Left colon (tissue), 2 donors: Measurements from ENCODE around the gene LAMA5. TPM values are rescaled to one million over a fixed set of nuclear protein-coding genes. Genes with fewer than 3 reads are reported as not detected.

Experiments
- ATAC-seq: fragments of 200-7000 bp; cut with Tn5 transposase; one replicate; pipeline ENCODE4 v1.9.1; 2020; ENCODE audit warnings: mild to moderate bottlenecking, moderate library complexity
- DNase-seq, 2 donors: peaks; one replicate each; pipeline ENCODE4 v3.0.0-alpha.2; 2020
- intact Hi-C, 2 donors: fragments of 100-400 bp; cut with DNase I in 1 of 2; cut with micrococcal nuclease in 1 of 2; formaldehyde crosslinking; loops; one replicate each; pipeline versions ENCODE4 v1.11.2 to v1.14.0; 2022; cut with DNase I, micrococcal nuclease
- total RNA-seq, 2 donors: library from RNA; stranded (reverse); fragmentation: NEBNext Ultra II Directional; extraction: Animal tissue kit (Norgen Biotek cat#: 25700); gene quantifications; one replicate each; pipeline ENCODE4 v1.2.1, GENCODE V29; 2021
- donor health status: DM: no; HTN: no; CAD: no.
- donor health status: DM: yes; HTN: yes; CAD: no.

LAMA5 gene
- total RNA-seq, 2 donors from 2014 or later = 18.2 to 45.8 TPM

DNA sequence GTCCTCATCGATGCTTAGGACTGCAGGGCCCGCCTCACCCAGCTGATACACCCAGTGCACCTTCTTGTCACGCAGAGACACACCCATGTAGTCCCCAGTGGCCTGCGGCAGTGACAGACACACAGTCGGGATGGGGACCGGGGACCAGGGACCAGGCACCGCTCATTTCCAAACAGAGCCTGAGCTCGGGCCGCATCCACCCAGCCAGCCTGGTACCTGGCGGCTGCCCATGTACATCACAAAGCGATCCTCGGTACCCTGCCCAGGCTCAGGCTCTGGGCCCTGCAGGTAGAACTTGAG lies 52.8 kb downstream of the LAMA5 start:
- no peak for DNase-seq
- intact Hi-C loops = no loop called here
- ATAC-seq = no peak

DNA sequence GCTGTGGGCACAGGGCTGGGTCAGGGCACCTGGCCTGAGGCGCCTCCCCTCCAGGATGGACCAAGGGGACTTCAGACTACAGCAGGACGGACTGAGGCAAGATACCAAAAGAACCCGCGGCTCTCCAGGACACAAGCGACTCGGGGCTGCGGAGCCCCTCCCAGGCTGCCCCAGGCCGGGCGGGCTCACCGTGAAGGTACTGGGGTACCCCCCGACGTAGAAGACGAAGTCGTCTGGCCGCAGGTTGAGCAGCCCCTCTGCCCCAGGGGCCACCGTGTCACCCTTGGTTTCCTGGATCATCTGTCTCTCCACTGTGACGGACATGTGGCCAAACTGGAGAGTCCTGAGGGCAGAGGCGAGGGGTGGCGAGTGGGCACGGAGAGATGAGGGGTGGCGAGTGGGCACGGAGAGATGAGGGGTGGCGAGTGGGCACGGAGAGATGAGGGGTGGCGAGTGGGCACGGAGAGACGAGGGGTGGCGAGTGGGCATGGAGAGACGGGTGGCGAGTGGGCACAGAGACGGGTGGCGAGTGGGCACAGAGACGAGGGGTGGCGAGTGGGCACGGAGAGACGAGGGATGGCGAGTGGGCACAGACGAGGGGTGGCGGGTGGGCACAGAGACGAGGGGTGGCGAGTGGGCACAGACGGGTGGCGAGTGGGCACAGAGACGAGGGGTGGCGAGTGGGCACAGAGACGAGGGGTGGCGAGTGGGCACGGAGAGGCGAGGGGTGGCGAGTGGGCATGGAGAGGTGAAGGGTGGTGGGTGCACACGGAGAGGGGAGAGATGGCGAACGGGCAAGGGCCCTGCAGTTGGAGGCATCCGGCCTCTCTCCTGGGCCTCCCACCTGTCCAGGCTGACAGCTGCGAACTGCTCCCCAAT lies 53.4 kb downstream of the LAMA5 start:
- intact Hi-C loops = no loop called here
- ATAC-seq = no peak
- DNase-seq = no peak

DNA sequence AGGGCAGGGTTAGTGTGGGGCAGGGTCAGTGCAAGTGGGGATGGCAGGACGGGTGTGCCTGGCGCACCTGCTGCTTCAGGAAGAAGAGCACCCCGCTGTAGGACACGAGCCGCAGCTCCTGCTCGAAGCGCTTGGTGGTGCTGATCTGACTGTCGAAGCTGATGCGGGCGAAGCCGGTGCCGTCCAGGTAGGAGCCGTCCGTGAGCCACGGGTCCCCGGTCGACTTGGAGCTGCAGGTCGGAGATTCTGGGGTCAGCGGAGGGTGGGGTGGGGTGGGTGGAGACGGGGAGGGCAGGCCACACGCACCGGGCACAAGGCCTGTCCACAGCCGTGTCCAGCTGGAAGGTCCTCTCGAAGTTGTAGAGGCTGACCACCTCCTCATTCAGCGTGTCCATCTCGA lies 54.1 kb downstream of the LAMA5 start:
- no peak for ATAC-seq
- DNase-seq = no peak
- intact Hi-C loops = no loop called here

DNA sequence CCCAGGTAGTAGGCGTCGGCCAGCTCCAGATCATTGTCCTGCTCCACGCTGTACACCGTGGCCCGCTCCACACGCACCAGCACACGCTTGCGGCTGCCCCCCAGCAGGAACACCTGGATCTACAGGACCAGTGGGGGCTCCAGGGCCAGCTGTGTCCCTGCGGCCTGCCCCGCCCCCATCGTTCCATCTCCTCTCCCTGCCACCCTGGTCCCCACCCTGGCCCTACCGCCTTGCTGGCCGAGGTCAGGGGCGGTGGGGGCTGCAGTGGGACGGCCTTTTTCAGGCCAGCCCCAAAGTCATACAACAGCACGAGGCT lies 54.5 kb downstream of the LAMA5 start:
- intact Hi-C loops = no loop called here
- ATAC-seq = no peak
- DNase-seq = no peak

DNA sequence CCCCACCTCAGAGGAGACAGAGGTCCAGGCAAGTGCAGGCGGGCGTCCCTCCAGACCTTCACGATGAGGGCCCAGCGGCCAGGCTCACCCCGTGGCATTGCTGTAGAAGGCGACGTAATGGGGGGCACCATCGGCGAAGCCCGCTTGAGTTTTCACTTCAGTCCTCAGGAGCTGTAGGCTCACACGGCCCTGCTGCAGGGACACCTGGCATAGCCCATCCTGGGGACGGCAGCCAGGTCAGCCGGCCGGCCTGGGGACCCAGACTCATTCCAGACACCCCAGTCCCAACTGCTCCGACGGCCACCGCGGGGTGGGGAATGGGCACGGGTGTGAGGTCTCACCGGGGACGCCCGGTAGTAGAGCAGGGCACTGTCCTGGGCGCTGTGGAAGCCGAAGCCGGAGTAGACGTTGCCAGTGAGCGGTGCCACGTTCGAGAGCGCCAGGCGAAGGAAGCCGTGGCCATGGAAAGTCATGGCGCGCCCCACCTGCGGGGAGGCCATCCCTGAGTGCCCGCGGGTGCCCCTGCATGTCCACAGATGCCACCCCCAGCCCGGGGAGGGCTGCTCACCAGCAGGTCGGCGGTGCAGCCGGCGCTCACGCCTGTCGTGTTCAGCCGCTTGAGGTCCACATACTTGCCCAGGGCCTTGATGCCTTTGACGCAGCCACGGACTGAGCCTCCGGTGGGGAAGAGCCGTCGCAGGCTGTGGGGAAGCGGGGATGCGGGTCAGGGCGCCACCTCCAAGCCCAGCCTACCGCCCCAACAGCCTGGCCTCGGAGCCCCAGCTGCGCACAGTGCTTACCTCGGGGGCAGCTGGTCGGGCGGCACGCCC lies 55.1 kb downstream of the LAMA5 start:
- no peak for ATAC-seq
- intact Hi-C loops = no loop called here

DNA sequence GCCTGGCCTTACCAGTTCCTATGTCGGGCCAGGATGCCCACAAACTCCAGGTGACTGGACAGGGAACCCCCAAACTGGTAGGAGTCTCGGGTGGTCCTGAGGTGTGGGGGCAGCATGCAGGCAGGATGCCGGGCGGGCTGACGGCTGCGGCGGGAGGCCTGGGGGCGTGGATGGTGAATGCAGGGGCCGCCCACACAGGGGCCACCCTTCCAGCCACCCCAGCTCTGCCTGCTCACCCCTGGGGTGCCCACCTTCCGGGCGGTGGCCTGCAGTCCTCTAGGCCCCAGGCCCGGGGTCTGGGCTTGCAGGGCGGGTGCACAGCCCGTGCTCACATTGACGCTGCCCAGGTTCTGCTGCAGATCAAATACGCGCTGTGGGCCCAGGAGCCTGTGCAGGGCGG lies 56.0 kb downstream of the LAMA5 start:
- ATAC-seq (no peak), DNase-seq (no peak)
- intact Hi-C loops = no loop called here

More for the DNA sequence above, 55.1 kb downstream of the LAMA5 start:
- DNase-seq = no peak

DNA sequence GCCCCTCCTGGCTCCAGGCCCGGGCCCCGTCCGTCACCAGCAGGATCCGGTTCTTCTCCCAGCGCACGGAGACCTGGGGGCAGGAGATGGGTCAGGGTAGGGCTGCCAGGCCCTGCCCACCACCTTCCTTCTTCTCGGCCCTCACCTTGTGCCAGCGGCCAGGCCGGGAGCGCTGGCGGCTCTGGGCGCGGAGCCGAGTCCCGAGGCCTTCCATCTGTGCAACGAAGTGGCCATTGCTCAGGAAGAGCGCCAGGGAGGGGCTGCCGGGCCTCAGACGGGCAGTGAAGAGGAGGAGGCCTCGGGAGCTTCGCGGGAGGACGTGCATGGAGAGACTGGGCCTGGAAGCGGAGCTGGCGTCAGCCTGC lies 56.4 kb downstream of the LAMA5 start:
- ATAC-seq (no peak), DNase-seq (no peak)
- intact Hi-C loops = no loop called here

DNA sequence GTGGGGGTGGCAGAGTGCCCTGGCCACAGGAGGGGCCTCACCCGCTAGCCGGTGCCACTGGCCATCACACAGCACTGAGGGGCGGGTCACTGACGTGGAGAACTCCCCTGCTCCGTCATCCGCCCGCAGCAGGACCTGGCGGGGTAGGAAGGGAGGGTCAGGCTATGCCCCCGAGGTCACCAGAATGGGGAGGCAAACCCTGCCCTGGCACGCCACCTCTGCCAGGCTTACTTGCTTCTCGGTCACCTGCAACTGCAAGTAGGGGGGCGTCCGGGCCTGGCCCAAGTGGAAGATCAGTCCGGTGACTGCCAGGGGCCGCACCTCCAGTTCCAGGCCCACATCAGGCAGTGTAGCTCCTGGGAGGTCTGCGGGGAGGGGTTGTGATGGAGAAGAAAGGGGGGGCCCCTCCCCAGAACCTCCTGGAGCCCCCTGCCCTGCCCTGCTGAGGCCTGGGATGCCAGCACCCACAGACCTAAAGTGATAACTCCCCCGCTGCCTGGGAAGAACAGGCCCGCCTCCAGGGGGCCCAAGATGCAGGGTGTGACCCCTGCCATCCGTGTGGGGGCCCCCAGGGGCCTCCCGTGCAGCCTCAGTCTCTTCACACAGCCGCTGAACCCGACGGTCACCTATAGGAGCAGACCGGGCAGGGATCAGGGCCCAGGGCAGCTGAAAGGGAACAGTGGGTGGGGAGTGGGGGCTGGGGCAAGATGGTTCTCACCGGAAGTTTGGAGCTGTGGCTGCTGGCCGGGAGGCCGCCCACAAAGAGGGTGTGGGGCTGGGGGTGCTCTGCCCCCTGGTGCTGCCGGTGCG lies 57.0 kb downstream of the LAMA5 start:
- intact Hi-C loops = loop anchor here (10.0 kb wide), 1 partner anchor 75 kb away; the partner anchor contains the start of gene RPS21 (in 2 of the 2)
- ATAC-seq (no peak), DNase-seq (no peak)

DNA sequence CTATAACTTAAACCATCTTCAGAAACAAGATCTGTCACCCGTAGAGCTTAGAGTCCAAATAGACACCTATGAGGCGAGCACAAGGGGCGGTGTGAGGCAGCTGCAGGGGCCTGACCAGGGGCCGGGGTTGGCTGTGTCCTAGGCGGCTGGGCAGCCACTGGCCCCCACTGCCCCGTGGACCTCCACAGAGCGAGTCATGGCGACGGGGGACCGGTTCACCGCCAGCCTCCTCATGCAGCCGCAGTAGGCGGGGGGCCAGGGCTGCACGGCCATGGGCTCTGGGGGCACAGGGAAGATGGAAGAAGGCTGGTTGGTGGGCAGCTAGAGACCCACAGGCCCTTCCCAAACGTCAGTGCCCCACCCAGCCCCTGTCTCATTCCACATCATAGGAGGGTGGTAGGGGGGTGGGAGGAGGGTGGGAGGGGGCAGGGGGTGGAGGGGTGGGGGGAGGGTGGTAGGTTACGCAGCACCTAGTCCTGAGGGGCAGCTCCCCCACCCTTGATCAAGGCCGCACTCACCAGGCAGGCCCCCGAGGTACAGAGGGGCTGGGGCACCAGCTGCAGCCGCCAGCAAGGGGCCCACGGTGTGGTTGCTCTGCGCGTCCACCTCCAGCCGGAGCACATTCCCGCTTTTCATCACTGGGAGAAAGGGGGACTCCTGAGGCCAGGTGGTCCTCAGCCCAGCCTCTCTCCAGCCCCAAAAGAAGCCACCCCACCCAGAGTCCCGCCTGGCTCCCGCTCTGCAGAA lies 57.7 kb downstream of the LAMA5 start:
- intact Hi-C loops = loop anchor here (10.0 kb wide), 1 partner anchor 75 kb away; the partner anchor contains the start of gene RPS21 (in 2 of the 2)
- ATAC-seq (no peak), DNase-seq (no peak)

DNA sequence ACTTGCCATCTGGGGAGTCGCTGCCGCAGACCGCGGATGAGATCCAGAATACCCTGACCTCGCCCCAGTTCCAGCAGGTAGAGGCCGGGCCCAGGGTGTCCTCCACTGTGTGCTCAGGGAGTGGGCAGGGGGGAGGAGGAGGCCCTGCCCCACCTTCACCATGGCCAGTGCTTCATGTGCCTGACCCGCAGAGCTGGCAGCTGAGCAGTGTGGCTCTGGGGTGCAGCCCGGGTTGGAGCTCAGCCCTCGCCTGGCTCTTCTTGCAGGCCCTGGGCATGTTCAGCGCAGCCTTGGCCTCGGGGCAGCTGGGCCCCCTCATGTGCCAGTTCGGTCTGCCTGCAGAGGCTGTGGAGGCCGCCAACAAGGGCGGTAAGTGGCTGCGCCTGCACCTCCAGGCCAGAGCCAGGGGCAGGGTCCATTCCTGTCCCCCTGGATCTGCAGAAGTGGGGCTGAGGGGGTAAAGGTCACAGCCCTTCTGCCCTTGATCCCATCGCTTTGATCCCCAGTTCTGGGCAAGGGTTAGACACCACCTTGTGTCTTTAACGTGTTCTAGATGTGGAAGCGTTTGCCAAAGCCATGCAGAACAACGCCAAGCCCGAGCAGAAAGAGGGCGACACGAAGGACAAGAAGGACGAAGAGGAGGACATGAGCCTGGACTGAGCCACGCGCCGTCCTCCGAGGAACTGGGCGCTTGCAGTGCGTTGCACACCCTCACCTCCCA lies 58.9 kb downstream of the LAMA5 start:
- DNase-seq (no peak), ATAC-seq (no peak)
- intact Hi-C loops = loop anchor here (10.0 kb wide), 1 partner anchor 77 kb away; the partner anchor contains the start of gene RPS21 (in 2 of the 2)

DNA sequence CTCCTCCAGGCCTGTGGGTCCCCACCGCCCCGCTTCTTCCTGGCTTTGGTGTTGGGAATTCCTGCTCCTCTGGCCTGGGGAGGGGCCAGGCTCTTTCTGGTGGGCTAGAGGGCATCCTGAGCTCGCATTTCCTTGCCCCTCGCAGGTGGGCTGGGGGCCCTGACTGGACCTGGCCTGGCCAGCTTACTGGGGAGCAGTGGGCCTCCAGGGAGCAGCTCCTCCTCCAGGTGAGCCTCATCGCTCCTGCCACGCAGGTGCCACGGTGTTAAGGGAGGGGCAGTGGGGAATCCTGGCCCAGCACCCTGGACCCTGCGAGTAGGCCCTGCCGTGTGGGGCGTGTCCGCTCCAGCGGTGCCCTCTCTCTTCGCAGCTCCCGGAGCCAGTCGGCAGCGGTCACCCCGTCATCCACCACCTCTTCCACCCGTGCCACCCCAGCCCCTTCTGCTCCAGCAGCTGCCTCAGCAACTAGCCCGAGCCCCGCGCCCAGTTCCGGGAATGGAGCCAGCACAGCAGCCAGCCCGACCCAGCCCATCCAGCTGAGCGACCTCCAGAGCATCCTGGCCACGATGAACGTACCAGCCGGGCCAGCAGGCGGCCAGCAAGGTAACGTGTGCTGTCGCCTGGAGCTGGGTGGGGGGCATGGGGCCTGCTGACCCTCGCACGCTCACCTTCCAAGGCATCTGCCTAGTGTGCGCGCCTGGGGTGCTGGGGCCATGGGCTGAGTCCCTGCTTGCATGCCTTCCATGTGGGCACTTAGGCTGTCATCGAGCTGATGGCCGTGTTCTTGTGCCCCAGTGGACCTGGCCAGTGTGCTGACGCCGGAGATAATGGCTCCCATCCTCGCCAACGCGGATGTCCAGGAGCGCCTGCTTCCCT lies 59.6 kb downstream of the LAMA5 start:
- intact Hi-C loops = loop anchor here (10.0 kb wide), 1 partner anchor 77 kb away; the partner anchor contains the start of gene RPS21 (in 2 of the 2)
- no peak for ATAC-seq
- DNase-seq = no peak

DNA sequence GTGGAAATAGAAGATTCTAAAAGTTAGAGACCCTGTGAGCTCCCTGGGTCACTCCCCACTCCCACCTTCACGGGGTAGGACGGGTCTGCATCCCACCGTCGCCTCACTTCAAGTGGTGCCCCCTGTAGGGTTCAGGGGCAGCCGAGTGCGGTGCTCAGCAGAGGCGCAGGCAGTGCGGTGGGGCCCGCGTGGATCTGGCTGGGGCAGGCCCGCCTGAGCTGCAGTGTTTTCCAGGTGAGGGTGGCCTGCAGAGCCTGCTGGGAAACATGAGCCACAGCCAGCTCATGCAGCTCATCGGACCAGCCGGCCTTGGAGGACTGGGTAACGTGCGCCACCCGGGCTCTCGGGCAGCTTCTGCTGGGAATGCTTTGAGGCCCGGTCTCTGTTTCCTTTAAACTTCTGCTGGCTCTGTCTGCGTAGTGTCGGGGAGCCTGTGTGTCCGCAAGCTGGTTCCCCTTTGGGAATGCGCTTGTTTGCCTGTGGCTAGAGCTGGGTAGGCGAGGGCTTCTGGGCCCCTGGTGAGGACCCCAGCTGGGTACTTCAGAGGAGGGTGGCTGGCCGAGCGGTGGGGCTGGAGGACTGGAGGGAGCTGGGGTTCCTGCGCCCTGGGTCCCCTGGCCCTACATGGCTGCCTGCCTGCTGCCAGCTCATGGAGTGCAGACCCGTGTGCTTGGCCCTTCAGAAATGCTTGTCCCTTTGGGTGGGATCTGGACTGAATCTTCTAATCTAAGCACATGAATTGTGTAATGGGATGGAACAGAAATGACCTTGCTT lies 60.5 kb downstream of the LAMA5 start:
- ATAC-seq = no peak
- intact Hi-C loops = loop anchor here (10.0 kb wide), 1 partner anchor 78 kb away; the partner anchor contains the start of gene RPS21 (in 2 of the 2)

DNA sequence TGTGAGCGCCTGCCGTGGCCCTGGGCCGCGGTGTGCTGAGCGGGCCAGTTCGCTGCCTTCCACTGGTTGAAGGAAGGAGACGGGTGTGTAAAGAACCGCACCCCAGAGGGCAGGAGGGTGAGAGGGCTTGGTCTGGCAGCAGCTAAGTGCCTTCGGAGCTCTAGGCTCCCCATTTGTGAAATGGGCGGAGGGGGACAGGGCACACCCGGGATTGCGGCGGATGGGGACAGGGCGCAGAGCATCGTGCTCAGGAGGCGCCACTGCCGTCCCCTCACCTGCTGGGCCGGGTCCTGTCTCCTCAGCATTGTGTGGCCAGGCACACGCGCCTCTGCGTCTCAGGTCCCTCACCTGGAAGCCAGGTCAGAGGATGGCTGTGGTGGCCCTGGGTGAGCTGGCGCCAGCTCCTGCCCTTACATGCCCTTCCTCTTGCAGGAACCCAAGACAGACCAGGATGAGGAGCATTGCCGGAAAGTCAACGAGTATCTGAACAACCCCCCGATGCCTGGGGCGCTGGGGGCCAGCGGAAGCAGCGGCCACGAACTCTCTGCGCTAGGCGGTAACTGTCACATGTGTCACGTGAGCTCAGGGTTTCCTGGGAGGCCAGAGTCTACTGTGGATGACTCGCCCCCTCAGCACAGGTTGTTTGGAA lies 61.2 kb downstream of the LAMA5 start:
- no peak for DNase-seq
- intact Hi-C loops = loop anchor here (10.0 kb wide), 1 partner anchor 79 kb away; the partner anchor contains the start of gene RPS21 (in 2 of the 2)
- ATAC-seq = no peak

More for the DNA sequence above, 60.5 kb downstream of the LAMA5 start:
- DNase-seq = no peak

DNA sequence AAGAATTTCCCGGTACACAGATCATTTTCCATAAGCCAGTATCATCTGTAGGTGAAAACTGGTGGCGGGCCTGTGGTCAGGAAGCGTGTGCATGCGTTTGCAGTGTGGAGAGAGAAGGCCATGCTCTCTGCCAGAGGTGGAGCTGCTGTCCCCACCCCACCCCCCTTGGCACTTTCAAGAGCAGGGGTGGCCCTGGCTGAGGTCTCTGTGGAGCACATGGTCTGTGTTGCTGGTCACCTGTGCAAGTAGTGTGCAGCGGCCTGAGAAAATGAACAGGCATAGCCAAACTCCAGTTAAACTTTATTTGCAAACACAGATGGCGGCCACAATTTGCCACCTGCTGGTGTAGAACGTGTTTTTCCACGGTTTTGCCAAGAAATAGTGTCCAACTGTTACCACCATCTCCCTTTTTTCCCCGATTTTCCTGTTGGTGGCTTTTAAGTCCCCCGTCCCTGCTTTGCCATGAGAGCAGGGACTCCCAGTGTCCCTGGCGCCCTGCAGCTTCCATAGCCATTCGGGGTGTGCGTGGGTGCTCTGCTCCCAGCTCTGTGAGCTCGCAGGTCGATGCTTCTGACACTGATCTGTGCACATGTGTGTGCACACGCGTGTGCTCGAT lies 61.9 kb downstream of the LAMA5 start:
- no peak for ATAC-seq
- no peak for DNase-seq
- intact Hi-C loops = loop anchor here (10.0 kb wide), 1 partner anchor 80 kb away; the partner anchor contains the start of gene RPS21 (in 2 of the 2)
